Keratinocyte (primary cell): ENCODE measurements around the gene G6PC1.

Experiments used
- EZH2 ChIP-seq: IDR thresholded peaks from one replicate; pipeline ENCODE4 v1.6.1; 2012; ENCODE audit warnings: inconsistent platforms, mild to moderate bottlenecking, low read length, moderate library complexity
- TF ChIP-seq, protein P1 (sequence below), 3 experiments: IDR thresholded peaks in 1 of 3; conservative IDR thresholded peaks in 1 of 3; optimal IDR thresholded peaks in 1 of 3; 2 replicates in 2 of 3; 3 replicates in 1 of 3; pipeline versions ENCODE3 to v1.5.1; 2011; ENCODE audit warnings: low read length in 3 of 3, mild to moderate bottlenecking in 3 of 3, moderate library complexity in 2 of 3, control low read depth in 1 of 3, inconsistent platforms in 1 of 3; ENCODE audit not compliant: insufficient read depth in 2 of 3; ENCODE audit errors: extremely low read depth in 1 of 3

- no peak for TF ChIP-seq EZH2
- TF ChIP-seq, protein P1, sequence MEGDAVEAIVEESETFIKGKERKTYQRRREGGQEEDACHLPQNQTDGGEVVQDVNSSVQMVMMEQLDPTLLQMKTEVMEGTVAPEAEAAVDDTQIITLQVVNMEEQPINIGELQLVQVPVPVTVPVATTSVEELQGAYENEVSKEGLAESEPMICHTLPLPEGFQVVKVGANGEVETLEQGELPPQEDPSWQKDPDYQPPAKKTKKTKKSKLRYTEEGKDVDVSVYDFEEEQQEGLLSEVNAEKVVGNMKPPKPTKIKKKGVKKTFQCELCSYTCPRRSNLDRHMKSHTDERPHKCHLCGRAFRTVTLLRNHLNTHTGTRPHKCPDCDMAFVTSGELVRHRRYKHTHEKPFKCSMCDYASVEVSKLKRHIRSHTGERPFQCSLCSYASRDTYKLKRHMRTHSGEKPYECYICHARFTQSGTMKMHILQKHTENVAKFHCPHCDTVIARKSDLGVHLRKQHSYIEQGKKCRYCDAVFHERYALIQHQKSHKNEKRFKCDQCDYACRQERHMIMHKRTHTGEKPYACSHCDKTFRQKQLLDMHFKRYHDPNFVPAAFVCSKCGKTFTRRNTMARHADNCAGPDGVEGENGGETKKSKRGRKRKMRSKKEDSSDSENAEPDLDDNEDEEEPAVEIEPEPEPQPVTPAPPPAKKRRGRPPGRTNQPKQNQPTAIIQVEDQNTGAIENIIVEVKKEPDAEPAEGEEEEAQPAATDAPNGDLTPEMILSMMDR (optimal IDR thresholded peaks at IDR 0.05 in 1 of 3, IDR thresholded peaks at IDR 0.05 in 1 of 3, conservative IDR thresholded peaks at IDR 0.05 in 1 of 3; ENCODE audit: extremely low read depth in 1 of 3, insufficient read depth in 2 of 3, low read length in 3 of 3) = no peak
These were observed 6.3 kb downstream of the G6PC1 start for GRCh38 chr17:42906772-42907446.
